ENCODE data around the gene LDB2.

- TF ChIP-seq FOSL2 (IDR thresholded peaks at IDR 0.05), result no peak
- TF ChIP-seq FOSL2 (CRISPR knock-in tag; IDR thresholded peaks at IDR 0.05), result no peak
- no peak for TF ChIP-seq MAX (IDR thresholded peaks at IDR 0.05)
- no peak for TF ChIP-seq CTCF (IDR thresholded peaks at IDR 0.05)
- no peak for TF ChIP-seq NR3C1 (IDR thresholded peaks at IDR 0.05)
- TF ChIP-seq CHD2 (IDR thresholded peaks at IDR 0.05; ENCODE audit: low read length, partially characterized antibody), result no peak
- TF ChIP-seq SMC3 (IDR thresholded peaks at IDR 0.05), result no peak
Measured at GRCh38 chr4:16580514-16580913, 317.9 kb downstream of the LDB2 start.

Measured in A549 (cell line).